GM12874 (cell line): ENCODE measurements around the gene DMWD.

Source experiments
- TF ChIP-seq, protein P1 (sequence below): IDR thresholded peaks from 2 replicates; pipeline ENCODE4 v1.5.1; 2011; ENCODE audit warnings: low read depth, mild to moderate bottlenecking, control low read depth, low read length, moderate library complexity; ENCODE audit not compliant: insufficient read depth

The DMWD gene

DNA sequence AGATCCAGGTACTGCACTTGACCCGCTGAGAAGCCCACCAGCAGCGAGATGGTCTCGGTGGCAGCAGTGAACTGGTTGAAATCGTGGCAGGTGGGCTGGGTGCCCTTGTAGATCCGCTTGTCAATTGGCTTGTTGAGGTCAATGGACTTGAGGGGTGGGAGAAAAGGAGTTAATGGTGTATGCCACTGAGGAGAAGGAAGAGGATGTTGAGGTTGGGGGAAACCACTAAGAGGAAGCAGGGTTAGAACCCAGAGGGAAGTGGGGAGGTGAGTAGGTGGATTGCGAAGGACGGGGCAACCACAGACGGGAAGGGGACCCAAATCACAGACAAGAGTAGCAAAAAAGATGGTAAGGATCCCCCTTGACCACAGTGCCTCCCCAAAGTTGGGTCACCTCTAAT, 1.7 kb downstream of the DMWD start:
- TF ChIP-seq, protein P1, sequence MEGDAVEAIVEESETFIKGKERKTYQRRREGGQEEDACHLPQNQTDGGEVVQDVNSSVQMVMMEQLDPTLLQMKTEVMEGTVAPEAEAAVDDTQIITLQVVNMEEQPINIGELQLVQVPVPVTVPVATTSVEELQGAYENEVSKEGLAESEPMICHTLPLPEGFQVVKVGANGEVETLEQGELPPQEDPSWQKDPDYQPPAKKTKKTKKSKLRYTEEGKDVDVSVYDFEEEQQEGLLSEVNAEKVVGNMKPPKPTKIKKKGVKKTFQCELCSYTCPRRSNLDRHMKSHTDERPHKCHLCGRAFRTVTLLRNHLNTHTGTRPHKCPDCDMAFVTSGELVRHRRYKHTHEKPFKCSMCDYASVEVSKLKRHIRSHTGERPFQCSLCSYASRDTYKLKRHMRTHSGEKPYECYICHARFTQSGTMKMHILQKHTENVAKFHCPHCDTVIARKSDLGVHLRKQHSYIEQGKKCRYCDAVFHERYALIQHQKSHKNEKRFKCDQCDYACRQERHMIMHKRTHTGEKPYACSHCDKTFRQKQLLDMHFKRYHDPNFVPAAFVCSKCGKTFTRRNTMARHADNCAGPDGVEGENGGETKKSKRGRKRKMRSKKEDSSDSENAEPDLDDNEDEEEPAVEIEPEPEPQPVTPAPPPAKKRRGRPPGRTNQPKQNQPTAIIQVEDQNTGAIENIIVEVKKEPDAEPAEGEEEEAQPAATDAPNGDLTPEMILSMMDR = no peak

DNA sequence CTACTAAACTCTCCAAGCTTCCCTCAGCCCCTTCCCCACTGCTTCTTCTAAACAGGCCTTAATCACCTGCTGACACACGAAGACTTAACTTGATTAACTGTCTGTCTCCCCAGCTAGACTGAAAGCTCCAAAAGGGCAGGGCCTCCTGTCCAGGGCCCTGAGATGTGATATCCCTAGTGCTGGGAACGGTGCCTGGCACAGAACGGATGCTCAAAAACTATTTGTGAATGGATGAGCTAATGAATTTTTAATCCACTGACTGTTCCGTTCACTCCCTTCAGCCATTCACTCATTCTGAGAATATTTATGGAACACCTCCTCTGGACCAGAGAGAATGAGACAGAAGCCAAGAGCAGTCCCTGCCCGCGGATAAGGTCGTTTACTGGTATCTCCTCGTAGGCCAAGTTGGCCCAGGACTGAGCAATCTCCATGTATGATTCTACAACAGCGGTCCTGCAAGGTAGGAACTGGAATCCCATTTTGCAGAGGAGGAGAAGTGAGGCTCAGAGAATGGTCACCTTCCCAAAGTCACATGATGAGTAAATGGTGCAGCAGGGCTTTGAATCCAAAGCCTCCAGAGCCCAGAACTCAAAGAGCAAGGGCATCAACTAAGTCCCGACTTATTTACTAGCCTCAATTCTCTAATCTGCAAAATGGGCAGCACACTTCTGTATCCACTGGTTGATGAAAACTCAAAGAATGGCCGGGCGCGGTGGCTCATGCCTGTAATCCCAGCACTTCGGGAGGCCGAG, 3.4 kb downstream of the DMWD start:
- TF ChIP-seq, protein P1 = no peak

DNA sequence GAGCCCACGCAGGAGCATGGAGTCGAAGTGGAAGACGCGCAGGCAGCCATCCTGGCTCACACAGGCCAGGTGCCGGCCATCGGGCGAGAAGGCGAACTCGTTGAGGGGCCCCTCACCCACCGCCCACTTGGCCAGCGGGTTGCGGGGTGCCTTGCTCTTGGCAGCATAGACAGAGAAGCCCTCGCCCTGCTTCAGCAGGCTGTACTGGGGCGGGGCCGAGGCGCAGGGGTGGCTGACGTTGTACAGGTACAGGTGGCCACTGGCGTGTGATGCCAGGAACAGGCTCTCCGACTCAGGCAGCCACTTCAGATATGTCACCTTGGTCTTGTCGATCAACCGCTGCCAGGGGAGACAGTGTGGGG, 6.1 kb downstream of the DMWD start:
- TF ChIP-seq, protein P1 = no peak

DNA sequence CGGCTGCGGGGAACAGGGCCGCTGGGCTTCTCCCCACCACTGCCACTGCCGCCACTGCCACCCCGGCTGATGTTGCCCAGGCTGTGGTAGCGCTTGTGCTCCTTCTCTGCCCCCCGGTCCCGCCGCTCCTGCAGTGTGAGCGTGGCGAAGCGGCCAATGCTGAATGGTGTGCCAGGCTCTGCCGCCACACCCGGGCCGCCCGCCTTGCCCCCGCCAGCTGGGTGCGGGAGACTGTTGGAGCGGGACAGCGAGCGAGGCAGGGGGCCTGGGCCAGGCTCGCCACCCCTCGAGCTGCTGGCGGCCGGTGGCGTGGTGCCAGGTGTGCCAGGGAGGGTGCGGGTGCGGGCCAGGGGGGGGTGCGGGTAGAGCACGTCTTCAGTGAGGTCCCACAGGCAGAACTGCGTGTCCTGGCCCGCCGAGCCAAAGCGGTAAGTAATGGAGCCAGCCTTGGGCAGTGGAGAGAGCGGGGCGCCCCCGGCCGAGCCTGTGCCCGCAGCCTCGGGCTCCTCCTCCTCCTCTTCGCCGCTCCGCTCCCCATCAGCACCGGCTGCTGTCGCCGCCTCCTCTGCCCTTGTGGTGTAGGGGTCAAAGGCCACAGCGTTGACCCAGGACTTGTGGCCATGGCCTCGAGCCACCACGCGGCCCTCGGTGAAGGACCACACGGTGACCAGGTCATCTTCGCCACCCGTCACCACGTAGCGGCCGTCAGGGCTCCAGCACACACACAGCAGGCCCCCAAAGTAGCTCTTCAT, 6.7 kb downstream of the DMWD start:
- TF ChIP-seq, protein P1 = no peak

GRCh38 chr19:45785097-45785496, 7.5 kb downstream of the DMWD start:
- TF ChIP-seq, protein P1 = no peak

GRCh38 chr19:45784096-45784495, 8.5 kb downstream of the DMWD start:
- TF ChIP-seq, protein P1 = no peak

DNA sequence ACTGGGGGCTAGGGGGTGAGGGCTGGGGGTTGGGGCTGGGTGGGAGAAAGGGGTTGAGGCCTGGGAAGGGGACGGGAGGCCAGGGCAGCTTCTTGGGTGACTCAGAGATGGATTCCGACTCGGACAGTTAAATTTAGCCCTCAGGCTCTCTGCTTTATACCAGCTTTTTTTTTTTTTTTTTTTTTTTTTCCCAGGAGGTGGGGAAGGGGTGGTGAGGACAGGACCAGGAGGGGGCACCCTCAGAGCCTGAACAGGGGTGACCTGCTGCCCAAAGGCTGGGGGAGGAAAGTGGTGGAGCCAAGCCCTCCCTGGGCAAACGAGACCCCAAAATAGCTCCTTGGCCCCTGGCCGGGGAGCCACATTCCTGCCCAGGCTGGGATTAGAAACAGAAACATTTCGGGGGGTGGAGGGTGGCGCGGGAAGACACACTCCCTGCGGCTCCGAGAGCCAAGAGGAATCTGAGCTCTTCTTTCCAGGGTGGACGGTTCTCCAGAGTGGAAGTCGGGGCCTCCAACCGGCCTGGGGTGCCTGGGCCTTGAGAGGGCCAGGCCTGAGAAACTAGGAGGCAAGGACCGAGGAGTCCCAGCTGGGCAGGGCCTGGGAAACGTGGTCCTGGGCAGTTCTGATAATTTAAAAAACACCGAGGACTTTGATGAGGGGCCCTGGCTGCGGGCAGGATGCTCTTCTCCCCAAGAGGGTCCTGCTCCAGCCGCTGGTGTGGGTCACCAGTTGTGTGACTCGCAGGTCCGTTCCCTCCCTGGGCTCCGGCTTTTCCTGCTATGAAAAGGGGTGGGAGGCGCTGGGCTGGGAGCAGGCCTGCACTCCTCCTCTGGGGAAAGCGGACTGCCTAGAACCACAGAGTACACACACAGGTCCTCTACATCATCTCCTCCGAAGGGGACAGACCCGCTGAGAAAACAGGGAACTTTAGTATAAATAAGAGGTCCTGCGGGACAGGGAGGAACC, 9.5 kb downstream of the DMWD start:
- TF ChIP-seq, protein P1 = no peak
